HFFc6 (cell line): Measurements from ENCODE around the gene GALNTL6. TPM values are rescaled to one million over a fixed set of nuclear protein-coding genes. Genes with fewer than 3 reads are reported as not detected.

Experiments used
- DNase-seq: peaks from one replicate; pipeline ENCODE4 v3.0.0-alpha.2; 2018
- H3K27ac Mint-ChIP-seq: 2 replicates; pipeline ENCODE4 v1.8.0; 2020; ENCODE audit warnings: mild to moderate bottlenecking, mixed read lengths
- H3K27me3 Mint-ChIP-seq: 2 replicates; pipeline ENCODE4 v1.8.0; 2021; ENCODE audit warnings: mild to moderate bottlenecking, moderate library complexity, mixed read lengths; ENCODE audit not compliant: insufficient read depth
- H3K36me3 Mint-ChIP-seq: 2 replicates; pipeline ENCODE4 v1.8.0; 2021; ENCODE audit warnings: low read depth, mixed read lengths
- H3K4me1 Mint-ChIP-seq: 2 replicates; pipeline ENCODE4 v1.8.0; 2020; ENCODE audit warnings: low read depth, mixed read lengths
- H3K4me3 Mint-ChIP-seq: 2 replicates; pipeline ENCODE4 v1.8.0; 2020; ENCODE audit warnings: mild to moderate bottlenecking, moderate library complexity, mixed read lengths
- H3K9me3 Mint-ChIP-seq: 2 replicates; pipeline ENCODE4 v1.8.0; 2020; ENCODE audit warnings: mild to moderate bottlenecking, mixed read lengths
- total RNA-seq, 6 experiments: library from RNA; stranded (reverse); fragmentation: NEBNext Ultra II Directional; extraction: Animal tissue kit (Norgen Biotek cat#: 25700); gene quantifications; 2 replicates in 1 of 6; 3 replicates in 5 of 6; pipeline ENCODE4 v1.2.3, GENCODE V29; 2021
- TF ChIP-seq, protein P1 (sequence below): fragments of 200-600 bp; sonication (generic); IDR thresholded peaks from 2 replicates; pipeline ENCODE4 v1.5.0; 2021; ENCODE audit warnings: antibody characterized with exemption, mild to moderate bottlenecking

GALNTL6 gene
- total RNA-seq, 6 experiments from 2014 or later, result 0.07 TPM; not detected in 5

DNA sequence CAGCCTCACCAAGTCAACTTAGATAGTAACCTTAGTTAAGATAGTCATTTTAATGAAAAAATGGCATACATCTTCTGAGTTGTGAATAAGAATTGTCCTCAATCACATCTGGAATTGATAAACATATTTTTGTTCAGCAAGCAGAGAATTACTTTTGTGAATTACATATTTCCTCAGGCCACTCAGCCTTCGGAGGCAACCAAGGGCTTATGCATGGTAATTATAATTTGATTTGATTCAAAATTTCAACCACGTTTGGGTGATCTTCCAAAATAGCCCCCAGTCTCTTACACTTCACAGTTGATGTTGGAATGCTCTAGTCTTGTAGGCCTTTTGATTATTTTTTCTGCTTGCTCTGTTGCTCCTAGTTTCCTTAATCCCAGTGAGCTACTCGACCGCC, 63.4 kb downstream of the GALNTL6 start:
- no peak overlapping the region for H3K27ac Mint-ChIP-seq
- H3K27me3 Mint-ChIP-seq, result no peaks in the 10 kb centered on the region
- no peak overlapping the region for H3K4me3 Mint-ChIP-seq
- TF ChIP-seq, protein P1, sequence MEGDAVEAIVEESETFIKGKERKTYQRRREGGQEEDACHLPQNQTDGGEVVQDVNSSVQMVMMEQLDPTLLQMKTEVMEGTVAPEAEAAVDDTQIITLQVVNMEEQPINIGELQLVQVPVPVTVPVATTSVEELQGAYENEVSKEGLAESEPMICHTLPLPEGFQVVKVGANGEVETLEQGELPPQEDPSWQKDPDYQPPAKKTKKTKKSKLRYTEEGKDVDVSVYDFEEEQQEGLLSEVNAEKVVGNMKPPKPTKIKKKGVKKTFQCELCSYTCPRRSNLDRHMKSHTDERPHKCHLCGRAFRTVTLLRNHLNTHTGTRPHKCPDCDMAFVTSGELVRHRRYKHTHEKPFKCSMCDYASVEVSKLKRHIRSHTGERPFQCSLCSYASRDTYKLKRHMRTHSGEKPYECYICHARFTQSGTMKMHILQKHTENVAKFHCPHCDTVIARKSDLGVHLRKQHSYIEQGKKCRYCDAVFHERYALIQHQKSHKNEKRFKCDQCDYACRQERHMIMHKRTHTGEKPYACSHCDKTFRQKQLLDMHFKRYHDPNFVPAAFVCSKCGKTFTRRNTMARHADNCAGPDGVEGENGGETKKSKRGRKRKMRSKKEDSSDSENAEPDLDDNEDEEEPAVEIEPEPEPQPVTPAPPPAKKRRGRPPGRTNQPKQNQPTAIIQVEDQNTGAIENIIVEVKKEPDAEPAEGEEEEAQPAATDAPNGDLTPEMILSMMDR, result no peak
- H3K36me3 Mint-ChIP-seq, result no peaks in the 10 kb centered on the region
- DNase-seq, result no peak
- no peaks in the 10 kb centered on the region for H3K9me3 Mint-ChIP-seq
- H3K4me1 Mint-ChIP-seq, result peaks cover 49% of the 10 kb centered on the region

DNA sequence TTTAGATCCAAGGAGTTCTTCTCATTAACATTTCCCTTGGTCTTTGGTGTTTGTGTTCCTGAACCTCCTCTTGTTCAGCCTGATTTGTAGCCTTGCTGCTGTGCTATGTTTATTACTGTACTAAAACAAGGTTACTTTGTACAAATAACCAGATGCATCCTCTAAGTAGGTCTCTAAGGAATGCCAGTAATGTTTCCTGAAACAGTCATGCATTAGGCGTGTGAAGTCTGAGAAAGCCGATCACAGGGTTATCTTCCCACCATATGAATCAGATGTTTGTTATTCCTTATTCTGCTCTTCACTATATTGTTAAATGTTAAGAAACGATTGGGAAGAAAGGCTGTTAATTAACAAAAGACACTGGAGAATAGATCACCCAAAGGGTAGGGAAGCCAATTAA, 66.9 kb downstream of the GALNTL6 start:
- Mint-ChIP-seq H3K4me3 (peak overlapping the region; percentile 60), H3K9me3 (no peaks in the 10 kb centered on the region; the same call in 1 of the 2 replicates), H3K4me1 (peaks cover 59% of the 10 kb centered on the region), H3K27ac (peak overlapping the region; percentile 77), H3K36me3 (no peaks in the 10 kb centered on the region), H3K27me3 (no peaks in the 10 kb centered on the region; the same call in 1 of the 2 replicates)
- TF ChIP-seq, protein P1, result no peak
- peak; percentile 80 for DNase-seq

DNA sequence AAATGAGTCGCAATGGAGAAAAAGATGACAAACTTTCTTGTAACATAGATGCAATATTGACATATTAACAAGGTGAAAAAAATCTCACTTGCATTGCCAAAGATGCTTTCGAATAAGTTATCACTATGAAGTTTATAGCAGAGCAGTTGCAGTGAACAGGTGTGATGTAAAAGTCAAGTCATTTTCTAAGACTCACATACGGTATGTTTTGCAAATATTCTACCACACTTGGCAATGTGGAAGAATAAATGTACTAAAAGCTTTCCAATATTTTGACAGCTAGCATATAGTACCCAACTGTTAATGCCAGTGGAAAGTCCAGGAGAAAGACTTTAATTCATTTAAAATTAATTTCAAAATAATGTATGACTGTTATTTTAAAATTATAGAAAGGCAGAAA, 76.5 kb downstream of the GALNTL6 start:
- Mint-ChIP-seq H3K4me1 (no peaks in the 10 kb centered on the region), H3K4me3 (no peak overlapping the region), H3K27me3 (no peaks in the 10 kb centered on the region; the same call in 1 of the 2 replicates), H3K9me3 (no peaks in the 10 kb centered on the region), H3K36me3 (no peaks in the 10 kb centered on the region), H3K27ac (no peak overlapping the region)
- TF ChIP-seq, protein P1, result no peak
- DNase-seq, result no peak

DNA sequence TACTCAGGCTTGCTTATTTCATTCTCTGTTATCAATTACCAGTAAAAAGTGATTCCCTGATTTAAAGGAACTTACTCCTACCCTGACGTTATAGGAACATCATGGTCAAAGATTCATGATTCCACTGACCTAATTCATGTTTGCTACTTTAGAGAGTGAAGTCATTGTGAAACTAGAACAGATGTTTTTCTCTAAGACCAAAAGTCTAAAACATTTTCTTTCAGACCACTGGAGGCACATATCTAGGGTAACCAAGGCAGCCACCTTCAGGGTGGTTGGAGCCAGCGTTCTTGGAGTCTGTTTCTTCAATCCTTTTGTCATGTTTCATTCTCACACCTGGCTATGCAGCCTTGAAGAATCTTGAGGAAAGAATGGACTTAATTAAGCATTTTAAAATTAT, 77.8 kb downstream of the GALNTL6 start:
- Mint-ChIP-seq H3K4me3 (no peak overlapping the region), H3K4me1 (no peaks in the 10 kb centered on the region), H3K27me3 (no peaks in the 10 kb centered on the region; the same call in 1 of the 2 replicates), H3K9me3 (no peaks in the 10 kb centered on the region), H3K36me3 (no peaks in the 10 kb centered on the region), H3K27ac (no peak overlapping the region)
- TF ChIP-seq, protein P1, result no peak
- no peak for DNase-seq

DNA sequence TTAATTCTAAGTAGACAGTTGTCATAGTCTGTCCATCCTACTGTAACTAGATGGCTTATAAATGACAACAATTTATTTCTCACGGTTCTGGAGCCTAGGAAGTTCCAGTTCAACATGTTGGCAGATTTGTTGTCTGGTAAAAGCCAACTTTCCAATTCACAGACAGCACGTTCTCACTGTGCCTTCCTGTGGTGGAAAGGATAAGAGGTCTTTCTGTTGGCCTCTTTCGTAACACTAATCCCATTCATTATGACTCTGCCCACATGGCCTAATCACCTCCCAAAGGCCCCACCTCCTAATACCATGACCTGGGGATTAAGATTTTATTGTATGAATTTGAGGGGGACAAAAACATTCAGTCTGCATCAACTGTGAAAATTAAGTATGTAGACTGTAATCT, 83.2 kb downstream of the GALNTL6 start:
- peaks cover 8% of the 10 kb centered on the region; the same call in 1 of the 2 replicates for H3K9me3 Mint-ChIP-seq
- no peaks in the 10 kb centered on the region for H3K36me3 Mint-ChIP-seq
- H3K27ac Mint-ChIP-seq, result no peak overlapping the region
- H3K27me3 Mint-ChIP-seq, result no peaks in the 10 kb centered on the region; the same call in 1 of the 2 replicates
- no peak overlapping the region for H3K4me3 Mint-ChIP-seq
- DNase-seq, result no peak
- TF ChIP-seq, protein P1, result no peak
- no peaks in the 10 kb centered on the region for H3K4me1 Mint-ChIP-seq

DNA sequence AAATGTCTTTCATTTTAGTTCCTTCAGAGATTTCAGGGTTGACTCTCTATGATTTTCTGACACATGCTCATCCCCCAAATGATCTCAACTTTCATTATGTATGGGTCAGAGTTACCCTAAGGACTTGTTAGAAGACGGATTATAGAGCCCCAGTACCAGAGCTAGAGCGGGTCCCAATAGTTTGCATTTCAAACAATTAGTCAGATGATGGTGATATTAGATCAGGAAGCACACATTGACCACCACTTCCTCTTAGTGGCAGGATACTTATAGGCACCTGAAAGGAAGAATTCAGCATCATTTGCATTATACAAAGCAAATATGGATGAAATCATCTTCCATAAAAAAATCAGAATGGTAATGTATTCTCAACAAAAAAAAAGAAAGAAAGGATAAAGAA, 106.1 kb downstream of the GALNTL6 start:
- Mint-ChIP-seq H3K36me3 (no peaks in the 10 kb centered on the region), H3K27ac (no peak overlapping the region), H3K27me3 (no peaks in the 10 kb centered on the region), H3K9me3 (no peaks in the 10 kb centered on the region), H3K4me3 (no peak overlapping the region), H3K4me1 (no peaks in the 10 kb centered on the region)
- TF ChIP-seq, protein P1, result no peak
- no peak for DNase-seq
